Subcutaneous abdominal adipose tissue (tissue), 5 donors: ENCODE results near the gene UBXN10.

ENCODE experiments used
- H3K27ac ChIP-seq: one replicate; pipeline ENCODE4 v1.7.0; 2013; ENCODE audit warnings: low read depth, mild to moderate bottlenecking, inconsistent platforms, low read length, moderate library complexity
- H3K27me3 ChIP-seq, 5 donors: one replicate each; pipeline ENCODE4 v1.7.0; 2013; ENCODE audit warnings: low read length in 5 of 5, inconsistent platforms in 1 of 5; ENCODE audit not compliant: control insufficient read depth in 5 of 5, insufficient read depth in 4 of 5
- H3K36me3 ChIP-seq, 5 donors: one replicate each; pipeline ENCODE4 v1.7.0; 2013; ENCODE audit warnings: low read length in 5 of 5; ENCODE audit not compliant: control insufficient read depth in 5 of 5, insufficient read depth in 5 of 5
- H3K4me1 ChIP-seq, 5 donors: one replicate each; pipeline ENCODE4 v1.7.0; 2013; ENCODE audit warnings: low read length in 5 of 5, mild to moderate bottlenecking in 3 of 5, moderate library complexity in 1 of 5; ENCODE audit not compliant: control insufficient read depth in 5 of 5, insufficient read depth in 5 of 5
- H3K4me3 ChIP-seq, 5 donors: one replicate each; pipeline ENCODE4 v1.7.0; 2013; ENCODE audit warnings: low read length in 5 of 5, low read depth in 1 of 5
- H3K9ac ChIP-seq, 5 donors: one replicate each; pipeline ENCODE4 v1.7.0; 2013; ENCODE audit warnings: low read length in 5 of 5, mild to moderate bottlenecking in 4 of 5, moderate library complexity in 3 of 5
- H3K9me3 ChIP-seq, 5 donors: one replicate each; pipeline ENCODE4 v1.7.0; 2013; ENCODE audit warnings: low read length in 5 of 5; ENCODE audit not compliant: control insufficient read depth in 5 of 5
- donor health status: healthy.
- donor health status: healthy.
- donor health status: healthy.
- donor health status: healthy.
- donor health status: healthy.

UBXN10 gene

DNA sequence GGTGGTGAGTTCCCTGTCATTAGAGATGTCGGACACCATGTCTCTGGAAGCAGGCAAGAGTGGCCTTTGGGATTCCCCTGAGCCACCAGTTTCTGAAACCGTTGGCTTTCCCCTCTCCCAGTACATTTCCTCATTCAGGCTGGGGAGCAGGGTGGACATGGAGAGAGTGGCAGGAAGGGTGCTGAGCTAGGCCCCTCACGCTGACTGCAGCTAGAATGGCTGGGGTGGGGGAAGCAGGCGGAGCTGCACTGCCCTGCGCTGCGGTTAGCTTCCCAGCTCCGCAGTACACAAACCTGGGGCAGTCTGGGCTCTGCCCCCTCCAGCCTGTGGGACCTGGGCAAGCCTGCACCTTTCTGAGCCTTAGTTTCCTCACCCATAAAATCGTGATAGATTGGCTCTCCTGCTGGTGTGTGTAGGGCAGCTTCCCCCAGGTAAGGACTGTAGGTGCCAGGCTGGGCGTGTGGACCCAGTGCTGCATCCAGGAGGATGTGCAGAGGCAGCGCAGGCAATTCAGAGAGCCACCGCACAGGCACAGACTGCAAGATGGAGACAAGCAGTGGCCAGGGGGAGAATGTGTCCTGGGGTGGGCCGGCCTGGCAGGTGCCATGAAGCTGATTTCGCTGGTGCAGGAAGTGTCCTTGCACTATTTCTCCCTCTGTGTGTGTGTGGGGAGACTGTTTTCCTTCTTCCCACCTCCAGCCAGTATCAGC is 43.7 kb upstream of the UBXN10 start:
- Histone ChIP-seq H3K27ac (no peak overlapping the region), H3K4me1 (no peaks in the 10 kb centered on the region), H3K9ac (no peak overlapping the region), H3K9me3 (no peaks in the 10 kb centered on the region), H3K27me3 (peaks cover 0 to 12% (median 5%) of the 10 kb centered on the region in 5 donors), H3K36me3 (no peaks in the 10 kb centered on the region), H3K4me3 (no peak overlapping the region)

DNA sequence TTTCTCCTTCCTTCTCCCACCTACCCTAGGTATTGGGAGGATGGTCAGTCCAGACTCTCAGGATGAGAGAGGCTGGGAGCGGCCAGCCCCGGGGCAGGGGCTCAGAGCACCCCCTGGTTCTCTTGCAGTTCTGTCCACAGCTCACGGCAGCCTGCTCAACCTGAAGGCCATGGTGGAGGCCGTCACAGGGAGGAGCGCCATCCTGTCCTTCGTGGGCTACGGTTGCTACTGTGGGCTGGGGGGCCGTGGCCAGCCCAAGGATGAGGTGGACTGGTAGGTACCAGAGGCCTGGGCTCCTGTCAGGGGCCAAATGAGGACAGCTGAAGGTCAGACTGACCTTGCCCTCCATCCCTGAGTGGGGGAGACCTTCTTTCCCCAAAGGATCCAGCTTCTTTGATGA is 42.6 kb upstream of the UBXN10 start:
- Histone ChIP-seq H3K4me3 (no peak overlapping the region), H3K9me3 (no peaks in the 10 kb centered on the region), H3K9ac (no peak overlapping the region), H3K27ac (no peak overlapping the region), H3K27me3 (peaks cover 0 to 12% (median 5%) of the 10 kb centered on the region in 5 donors), H3K4me1 (no peaks in the 10 kb centered on the region), H3K36me3 (no peaks in the 10 kb centered on the region)

DNA sequence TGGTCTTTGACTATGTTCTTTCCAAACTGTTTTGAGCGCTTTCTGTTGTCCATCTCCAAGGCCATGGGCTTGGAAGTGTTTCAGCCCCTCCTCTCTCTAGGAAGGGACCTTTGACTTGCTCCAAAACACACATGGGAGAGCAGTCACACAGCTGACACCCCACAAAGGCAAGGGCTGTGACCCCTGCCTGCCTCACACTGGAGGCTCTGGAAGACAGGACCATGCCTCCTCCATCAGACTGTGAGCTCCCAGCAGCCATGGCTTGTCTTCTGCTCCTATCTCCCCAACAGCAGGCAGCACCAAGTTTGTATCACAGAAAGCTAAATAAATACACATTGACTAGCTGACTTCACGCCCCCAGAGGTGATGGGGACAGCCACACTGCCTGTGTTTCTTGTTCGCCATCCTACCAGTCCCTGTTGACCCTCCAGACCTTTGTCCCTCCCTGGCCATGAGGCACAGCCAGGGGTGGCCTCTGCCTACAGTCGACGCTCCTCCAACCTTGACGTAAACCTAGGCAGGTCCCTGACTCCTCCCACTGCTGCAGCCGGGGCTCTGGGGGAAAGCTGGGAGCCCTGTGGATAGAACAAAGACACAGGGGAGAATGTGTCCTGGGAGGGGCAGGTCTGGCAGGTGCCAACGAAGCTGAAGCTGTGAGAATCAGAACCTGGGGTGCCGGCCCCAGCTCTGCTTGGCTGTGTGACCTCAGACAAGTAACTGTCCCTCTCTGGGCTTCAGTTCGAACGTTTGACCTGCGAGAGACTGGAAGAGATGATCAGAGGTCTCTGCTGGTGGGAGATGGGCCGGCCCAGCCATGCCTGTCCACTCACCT is 41.9 kb upstream of the UBXN10 start:
- Histone ChIP-seq H3K36me3 (no peaks in the 10 kb centered on the region), H3K9me3 (no peaks in the 10 kb centered on the region), H3K27me3 (peaks cover 0 to 12% (median 5%) of the 10 kb centered on the region in 5 donors), H3K4me3 (no peak overlapping the region), H3K27ac (no peak overlapping the region), H3K9ac (no peak overlapping the region), H3K4me1 (no peaks in the 10 kb centered on the region)

DNA sequence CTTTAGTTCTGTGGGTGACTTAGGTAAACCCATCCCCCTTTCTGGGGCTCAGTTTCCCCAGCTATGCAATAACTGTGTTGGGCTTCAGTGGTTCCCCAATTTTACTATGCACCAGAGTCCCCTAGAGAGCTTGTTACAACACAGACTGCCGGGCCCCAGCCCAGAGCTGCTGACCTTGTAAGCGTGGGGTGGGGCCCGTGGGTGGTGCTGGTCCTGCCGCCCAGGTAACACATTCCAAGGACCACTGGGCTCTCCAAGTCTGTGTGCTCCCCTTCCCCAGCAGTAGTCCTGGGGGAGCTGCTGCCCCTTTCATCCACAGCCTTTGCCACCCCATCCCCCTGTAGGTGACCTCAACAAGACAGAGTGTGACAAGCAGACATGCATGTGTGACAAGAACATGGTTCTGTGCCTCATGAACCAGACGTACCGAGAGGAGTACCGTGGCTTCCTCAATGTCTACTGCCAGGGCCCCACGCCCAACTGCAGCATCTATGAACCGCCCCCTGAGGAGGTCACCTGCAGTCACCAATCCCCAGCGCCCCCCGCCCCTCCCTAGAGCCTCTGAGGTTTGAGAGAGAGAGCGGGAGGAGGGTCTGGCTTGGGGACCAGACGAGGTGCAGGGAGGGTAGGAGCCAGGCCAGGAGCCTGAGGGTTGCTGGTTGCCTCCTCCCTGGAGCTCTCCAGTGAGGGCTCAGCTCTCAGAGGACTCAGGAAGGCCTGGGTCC is 37.9 kb upstream of the UBXN10 start:
- Histone ChIP-seq H3K4me1 (peaks cover 6 to 14% (median 13%) of the 10 kb centered on the region in 5 donors), H3K36me3 (no peaks in the 10 kb centered on the region), H3K27ac (no peak overlapping the region)

DNA sequence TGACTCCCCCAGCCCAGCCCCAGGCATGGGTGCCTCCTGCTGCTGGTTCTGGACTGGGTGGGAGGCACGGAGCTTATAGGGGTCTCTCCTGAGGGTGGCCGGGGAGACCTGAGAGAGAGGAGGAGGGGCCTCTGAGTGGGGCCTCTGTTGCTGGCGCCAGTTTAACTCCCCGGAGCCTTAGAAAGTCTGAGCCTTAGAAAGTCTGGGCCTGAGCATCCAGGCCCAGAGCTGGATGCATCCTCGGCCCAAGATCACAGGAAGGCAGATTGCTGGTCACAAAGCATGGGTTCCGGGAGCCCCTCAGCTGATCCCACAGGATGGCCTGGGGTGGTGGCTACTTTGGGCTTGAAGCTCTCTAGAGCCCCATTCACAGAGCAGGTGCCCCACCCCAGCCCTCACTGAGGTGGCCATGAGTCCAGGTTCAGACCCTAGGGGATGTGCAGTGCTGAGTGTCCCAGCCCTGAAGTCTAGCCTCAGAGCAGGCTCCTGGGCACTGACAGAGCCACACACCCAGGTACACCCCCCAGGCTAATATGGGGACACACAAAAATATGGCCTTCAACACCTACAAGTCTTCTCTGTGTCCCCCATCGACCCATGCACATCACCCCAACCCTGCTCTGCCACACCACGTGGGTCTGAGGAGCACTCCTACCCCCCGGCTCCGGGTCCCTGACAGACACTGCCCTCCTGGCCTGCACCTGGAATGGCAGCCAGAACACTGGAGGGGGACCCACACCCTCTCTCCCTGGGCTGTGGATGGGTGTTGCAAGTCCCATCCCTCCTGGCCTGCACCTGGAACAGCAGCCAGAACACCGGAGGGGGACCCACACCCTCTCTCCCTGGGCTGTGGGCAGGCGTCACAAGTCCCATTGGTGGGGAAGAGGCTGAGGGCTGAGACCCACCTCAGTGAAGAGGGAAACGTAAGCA is 37.1 kb upstream of the UBXN10 start:
- Histone ChIP-seq H3K27me3 (peaks cover 0 to 7% (median 2%) of the 10 kb centered on the region in 5 donors), H3K4me3 (no peak overlapping the region), H3K4me1 (peaks cover 6 to 20% (median 18%) of the 10 kb centered on the region in 5 donors), H3K9ac (no peak overlapping the region), H3K9me3 (no peaks in the 10 kb centered on the region), H3K27ac (no peak overlapping the region), H3K36me3 (no peaks in the 10 kb centered on the region)

More for the DNA sequence above, 37.9 kb upstream of the UBXN10 start:
- Histone ChIP-seq H3K4me3 (no peak overlapping the region), H3K9me3 (no peaks in the 10 kb centered on the region), H3K27me3 (peaks cover 0 to 7% (median 3%) of the 10 kb centered on the region in 5 donors), H3K9ac (no peak overlapping the region)

DNA sequence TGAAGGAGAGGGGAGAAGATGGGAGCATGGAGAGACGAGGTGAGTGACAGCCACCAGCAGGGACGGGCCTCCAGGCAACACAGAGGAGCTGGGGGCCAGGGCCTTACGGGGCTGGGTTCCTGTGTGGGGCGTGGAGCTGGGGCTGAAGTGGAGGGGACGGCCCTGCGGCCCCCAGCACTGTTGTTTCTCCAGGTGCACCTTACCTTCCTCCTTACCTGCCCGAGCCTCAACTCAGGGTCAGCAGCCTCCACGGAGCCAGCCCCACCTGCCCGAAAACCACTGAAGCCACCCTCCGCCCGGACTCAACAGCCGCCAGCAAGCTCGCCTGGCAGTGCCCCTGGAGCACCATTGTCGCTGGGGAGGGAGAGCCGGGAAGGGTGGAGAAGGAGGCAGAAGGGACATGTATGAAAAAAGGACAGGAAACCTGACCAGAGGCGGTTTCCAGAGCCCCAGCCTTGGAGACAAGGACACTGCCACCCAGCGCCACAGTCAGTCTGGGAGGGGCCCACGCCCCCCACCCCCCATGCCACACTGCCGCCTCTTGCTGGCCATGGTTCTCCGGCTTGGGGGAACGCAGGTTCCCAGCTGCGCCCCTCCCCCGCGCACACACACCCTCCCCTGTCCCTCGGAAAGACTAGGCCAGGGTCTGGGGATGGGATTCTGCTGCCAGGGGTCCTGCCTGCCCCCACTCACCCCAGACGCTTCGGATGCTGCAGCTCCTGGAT is 36.1 kb upstream of the UBXN10 start:
- no peaks in the 10 kb centered on the region for H3K36me3 ChIP-seq
- no peaks in the 10 kb centered on the region for H3K9me3 ChIP-seq
- no peak overlapping the region for H3K9ac ChIP-seq
- H3K4me1 ChIP-seq = peaks cover 9 to 29% (median 27%) of the 10 kb centered on the region in 5 donors
- H3K4me3 ChIP-seq = no peak overlapping the region
- peaks cover 0 to 5% (median 2%) of the 10 kb centered on the region in 5 donors for H3K27me3 ChIP-seq
- no peak overlapping the region for H3K27ac ChIP-seq

DNA sequence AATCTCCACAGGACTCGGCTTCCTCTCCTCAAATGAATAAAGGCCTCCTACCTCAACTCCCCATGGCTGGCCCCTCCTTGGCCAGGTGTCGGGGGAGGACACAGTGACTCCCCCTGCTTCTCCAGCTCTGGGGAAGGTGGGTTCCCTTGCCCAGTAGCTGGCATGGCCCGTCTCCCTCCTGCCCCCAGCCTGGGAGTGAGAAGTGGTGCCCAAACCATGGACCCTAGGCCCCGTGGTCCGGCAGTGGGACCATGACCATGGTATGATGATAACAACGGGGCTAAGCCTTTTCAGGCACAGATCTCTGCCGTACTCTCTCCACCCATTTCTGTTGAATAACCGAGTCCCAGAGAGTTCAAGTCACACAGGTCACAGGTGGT is 35.6 kb upstream of the UBXN10 start:
- Histone ChIP-seq H3K36me3 (no peaks in the 10 kb centered on the region), H3K27ac (no peak overlapping the region), H3K9ac (no peak overlapping the region), H3K4me1 (peaks cover 9 to 32% (median 27%) of the 10 kb centered on the region in 5 donors), H3K27me3 (peaks cover 0 to 5% (median 2%) of the 10 kb centered on the region in 5 donors), H3K9me3 (no peaks in the 10 kb centered on the region), H3K4me3 (no peak overlapping the region)

DNA sequence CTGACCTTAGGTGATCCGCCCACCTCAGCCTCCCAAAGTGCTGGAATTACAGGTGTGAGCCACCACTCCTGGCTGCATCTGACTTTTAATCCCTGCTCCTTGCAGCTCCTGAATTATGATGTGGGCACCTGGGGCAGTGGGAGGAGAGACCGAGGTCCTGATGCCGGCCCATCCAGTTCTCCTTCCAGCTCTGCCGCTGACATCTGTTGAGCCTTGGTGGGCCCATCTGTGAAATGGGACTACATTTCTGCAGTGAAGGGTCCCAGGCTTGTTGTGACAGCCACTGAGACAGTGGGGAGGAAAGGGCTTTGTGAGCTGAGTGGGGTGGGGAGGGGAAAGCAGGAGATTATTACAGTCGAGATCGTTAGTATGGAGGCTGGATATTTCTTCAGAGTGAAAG is 34.9 kb upstream of the UBXN10 start:
- peaks cover 0 to 5% (median 2%) of the 10 kb centered on the region in 5 donors for H3K27me3 ChIP-seq
- no peaks in the 10 kb centered on the region for H3K36me3 ChIP-seq
- H3K4me3 ChIP-seq = no peak overlapping the region

More for the DNA sequence above, 34.9 kb upstream of the UBXN10 start:
- Histone ChIP-seq H3K9me3 (no peaks in the 10 kb centered on the region), H3K4me1 (peaks cover 9 to 32% (median 27%) of the 10 kb centered on the region in 5 donors), H3K9ac (no peak overlapping the region), H3K27ac (no peak overlapping the region)
